ENCODE data around the gene MSX2. TPM values are rescaled to one million over a fixed set of nuclear protein-coding genes. Genes with fewer than 3 reads are reported as not detected.

MSX2 gene
- total and polyA plus RNA-seq, 2 of the 4 experiments (the other 2 are of a cell fraction) = 2.2 to 3.7 TPM

- no peak for TF ChIP-seq MAFK (IDR thresholded peaks at IDR 0.05; ENCODE audit: low read depth, low read length)
- TF ChIP-seq FOS (IDR thresholded peaks at IDR 0.05; ENCODE audit: low read depth, low read length) = no peak
- no peak for TF ChIP-seq CHD1 (IDR thresholded peaks at IDR 0.05; ENCODE audit: low read depth, low read length)
- no peak for TF ChIP-seq CTCF (conservative IDR thresholded peaks at IDR 0.05; ENCODE audit: low read depth, low read length)
- TF ChIP-seq MXI1 (IDR thresholded peaks at IDR 0.05; ENCODE audit: borderline replicate concordance, low read depth, low read length) = no peak
- TF ChIP-seq BHLHE40 (IDR thresholded peaks at IDR 0.05; ENCODE audit: low read depth, low read length) = no peak
- TF ChIP-seq CEBPB (IDR thresholded peaks at IDR 0.05; ENCODE audit: low read depth, low read length) = no peak
- no peak for TF ChIP-seq NFE2L2 (IDR thresholded peaks at IDR 0.05; ENCODE audit: low read depth, low read length)
- TF ChIP-seq RFX5 (IDR thresholded peaks at IDR 0.05; ENCODE audit: low read depth, low read length) = no peak
- TF ChIP-seq, protein P1, sequence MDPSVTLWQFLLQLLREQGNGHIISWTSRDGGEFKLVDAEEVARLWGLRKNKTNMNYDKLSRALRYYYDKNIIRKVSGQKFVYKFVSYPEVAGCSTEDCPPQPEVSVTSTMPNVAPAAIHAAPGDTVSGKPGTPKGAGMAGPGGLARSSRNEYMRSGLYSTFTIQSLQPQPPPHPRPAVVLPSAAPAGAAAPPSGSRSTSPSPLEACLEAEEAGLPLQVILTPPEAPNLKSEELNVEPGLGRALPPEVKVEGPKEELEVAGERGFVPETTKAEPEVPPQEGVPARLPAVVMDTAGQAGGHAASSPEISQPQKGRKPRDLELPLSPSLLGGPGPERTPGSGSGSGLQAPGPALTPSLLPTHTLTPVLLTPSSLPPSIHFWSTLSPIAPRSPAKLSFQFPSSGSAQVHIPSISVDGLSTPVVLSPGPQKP (IDR thresholded peaks at IDR 0.05; ENCODE audit: borderline replicate concordance, low read depth, low read length) = no peak
- TF ChIP-seq MAZ (IDR thresholded peaks at IDR 0.05; ENCODE audit: borderline replicate concordance, low read depth, low read length) = no peak
- no peak for TF ChIP-seq RCOR1 (IDR thresholded peaks at IDR 0.05; ENCODE audit: insufficient replicate concordance, low read length)
- no peak for TF ChIP-seq RAD21 (IDR thresholded peaks at IDR 0.05; ENCODE audit: low read length)
- no peak for TF ChIP-seq POLR2A (IDR thresholded peaks at IDR 0.05; ENCODE audit: low read depth, low read length)
- no peak for TF ChIP-seq SMC3 (IDR thresholded peaks at IDR 0.05; ENCODE audit: low read depth, low read length)
- TF ChIP-seq USF2 (IDR thresholded peaks at IDR 0.05; ENCODE audit: low read depth, low read length) = no peak
- no peak overlapping the region for H3K14ac ChIP-seq (replicated peaks; ENCODE audit: low read depth, low read length)
- H3K27ac ChIP-seq (ENCODE audit: insufficient read depth, low read length) = no peak overlapping the region
- no peaks in the 10 kb centered on the region for H3K9me1 ChIP-seq (ENCODE audit: insufficient read depth, low read length)
- DNase-seq = no peak
- in situ Hi-C loops (cut with MboI; ENCODE audit: low sequenced_read_pairs) = no loop called here
- ATAC-seq (ENCODE audit: low read depth) = no peak
- no peak overlapping the region for H4K8ac ChIP-seq (ENCODE audit: low read depth in 2 of 2, low read length in 2 of 2)
- no peak overlapping the region for H2BK5ac ChIP-seq (ENCODE audit: low read depth, low read length, poor library complexity, severe bottlenecking)
- no peak overlapping the region; the same call in 1 of the 2 replicates for H3K23ac ChIP-seq (ENCODE audit: low read depth, low read length)
- no peak overlapping the region for H2AK5ac ChIP-seq (ENCODE audit: low read depth, low read length)
- no peak overlapping the region for H3K4me2 ChIP-seq (ENCODE audit: low read depth, low read length)
- H3K79me1 ChIP-seq (ENCODE audit: low read depth in 1 of 2, low read length in 2 of 2) = no peaks in the 10 kb centered on the region
- H2AK9ac ChIP-seq (replicated peaks; ENCODE audit: low read depth, low read length, poor library complexity) = no peak overlapping the region
- no peaks in the 10 kb centered on the region for H4K20me1 ChIP-seq (ENCODE audit: insufficient read depth, low read length)
- WGBS, 2 experiments (ENCODE audit: extremely low coverage in 2 of 2, insufficient read length in 1 of 2) = 0% methylated on average over 1 of the region's 5 CpGs; no CpG with 5 or more reads in 1 of the 2 experiments
- no peak overlapping the region for H4K91ac ChIP-seq (ENCODE audit: insufficient read depth, low read depth, low read length)
- no peak overlapping the region for H3K18ac ChIP-seq (ENCODE audit: low read depth, low read length)
- H2AFZ ChIP-seq (replicated peaks; ENCODE audit: low read length, poor library complexity) = no peak overlapping the region
- no TSS peak for BruUV-seq (replicated peaks)
- no peak overlapping the region for H3K56ac ChIP-seq (ENCODE audit: extremely low read depth, insufficient read depth, low read length)
- dilution Hi-C loops (cut with HindIII; ENCODE audit: low sequenced_read_pairs, unreplicated experiment) = no loop called here
- H3K4me1 ChIP-seq (ENCODE audit: control insufficient read depth, insufficient read depth, low read length) = no peaks in the 10 kb centered on the region
- no peak overlapping the region for H4K5ac ChIP-seq (ENCODE audit: low read depth, low read length)
- ChIA-PET POLR2A (ENCODE audit: unreplicated experiment) (no interaction called here), CTCF (no interaction called here)
- peaks cover 75% of the 10 kb centered on the region for H3K27me3 ChIP-seq (ENCODE audit: control insufficient read depth, insufficient read depth, low read length)
- no peak overlapping the region for H2BK20ac ChIP-seq (ENCODE audit: low read depth, low read length)
- no peak overlapping the region for H2BK120ac ChIP-seq (ENCODE audit: low read depth, low read length)
- intact Hi-C loops (cut with micrococcal nuclease) = no loop called here
- peaks cover 2% of the 10 kb centered on the region; the same call in 1 of the 2 replicates for H3K9me3 ChIP-seq (ENCODE audit: control insufficient read depth, insufficient read depth, low read length)
- H3K36me3 ChIP-seq (ENCODE audit: control insufficient read depth, insufficient read depth, low read length) = no peaks in the 10 kb centered on the region
- no peak overlapping the region for H3K9ac ChIP-seq (ENCODE audit: low read depth, low read length)
- H3K4me3 ChIP-seq (ENCODE audit: insufficient read depth, low read depth, low read length) = no peak overlapping the region
- no peak overlapping the region for H2BK15ac ChIP-seq (ENCODE audit: low read depth, low read length)
- no peak overlapping the region for H3K4ac ChIP-seq (ENCODE audit: low read depth, low read length)
These were observed 6.4 kb upstream of the MSX2 start for GRCh38 chr5:174717826-174718455.
